ENCODE data around the gene APBB2. TPM values are rescaled to one million over a fixed set of nuclear protein-coding genes. Genes with fewer than 3 reads are reported as not detected.
"Not testable (repeated sequence)": the region's sequence is repeated elsewhere in the genome, so short reads cannot be mapped to it uniquely, and the experiment has no call there.

APBB2 gene
- total RNA-seq, 3 donors from 2014 or later (not counting 1 experiment from before 2014, with no cell fraction given): 0.38 to 0.48 TPM; not detected in 1

GRCh38 chr4:40908297-40908696 lies 306.0 kb downstream of the APBB2 start:
- Histone ChIP-seq H3K36me3 (ENCODE audit: control insufficient read depth, insufficient read depth, low read length) (no peaks in the 10 kb centered on the region), H3K4me1 (ENCODE audit: control insufficient read depth, insufficient read depth, low read length) (no peaks in the 10 kb centered on the region), H3K27me3 (ENCODE audit: control insufficient read depth, insufficient read depth, low read length) (no peaks in the 10 kb centered on the region), H3K27ac (ENCODE audit: low read length) (no peak overlapping the region), H3K4me3 (ENCODE audit: low read length) (no peak overlapping the region), H3K9me3 (ENCODE audit: control insufficient read depth, insufficient read depth, low read length) (no peaks in the 10 kb centered on the region)
- Mint-ChIP-seq H3K27me3 (ENCODE audit: low read depth in 2 of 2) (peaks cover 0 to 3% of the 10 kb centered on the region in 2 donors), H3K36me3 (no peaks in the 10 kb centered on the region), H3K9me3 (no peaks in the 10 kb centered on the region), H3K4me3 (no peak overlapping the region), H3K27ac (no peak overlapping the region), H3K4me1 (peaks cover 0 to 18% of the 10 kb centered on the region in 2 donors)
- intact Hi-C loops (cut with micrococcal nuclease): no loop called here
- ATAC-seq (no peak), DNase-seq (no peak)
- no peak for TF ChIP-seq CTCF (IDR thresholded peaks at IDR 0.05)
- WGBS (ENCODE audit: insufficient coverage): 88% methylated on average over 12 of the region's 12 CpGs

- peaks cover 0 to 18% of the 10 kb centered on the region in 2 donors for H3K4me1 Mint-ChIP-seq
- no peaks in the 10 kb centered on the region for H3K36me3 Mint-ChIP-seq
- no peak overlapping the region for H3K27ac Mint-ChIP-seq
- no peak overlapping the region for H3K4me3 Mint-ChIP-seq
- 87% methylated on average over 8 of the region's 8 CpGs for WGBS (ENCODE audit: insufficient coverage)
- Histone ChIP-seq H3K4me3 (ENCODE audit: low read length) (no peak overlapping the region), H3K9me3 (ENCODE audit: control insufficient read depth, insufficient read depth, low read length) (no peaks in the 10 kb centered on the region), H3K27me3 (ENCODE audit: control insufficient read depth, insufficient read depth, low read length) (no peaks in the 10 kb centered on the region), H3K4me1 (ENCODE audit: control insufficient read depth, insufficient read depth, low read length) (no peaks in the 10 kb centered on the region), H3K27ac (ENCODE audit: low read length) (no peak overlapping the region), H3K36me3 (ENCODE audit: control insufficient read depth, insufficient read depth, low read length) (no peaks in the 10 kb centered on the region)
- no peak for TF ChIP-seq CTCF (IDR thresholded peaks at IDR 0.05)
- peaks cover 0 to 3% of the 10 kb centered on the region in 2 donors for H3K27me3 Mint-ChIP-seq (ENCODE audit: low read depth in 2 of 2)
- intact Hi-C loops (cut with micrococcal nuclease): no loop called here
- DNase-seq (no peak), ATAC-seq (no peak)
- H3K9me3 Mint-ChIP-seq: no peaks in the 10 kb centered on the region
Observed at GRCh38 chr4:40905414-40905813, 308.9 kb downstream of the APBB2 start.

- H3K4me3 Mint-ChIP-seq; H3K27ac Mint-ChIP-seq; H3K4me3 ChIP-seq (ENCODE audit: low read length); ATAC-seq; DNase-seq; intact Hi-C loops (cut with micrococcal nuclease); H3K27ac ChIP-seq (ENCODE audit: low read length); H3K9me3 ChIP-seq (ENCODE audit: control insufficient read depth, insufficient read depth, low read length); H3K27me3 Mint-ChIP-seq (ENCODE audit: low read depth in 2 of 2); H3K27me3 ChIP-seq (ENCODE audit: control insufficient read depth, insufficient read depth, low read length); H3K4me1 ChIP-seq (ENCODE audit: control insufficient read depth, insufficient read depth, low read length); H3K36me3 ChIP-seq (ENCODE audit: control insufficient read depth, insufficient read depth, low read length); H3K36me3 Mint-ChIP-seq; H3K9me3 Mint-ChIP-seq; H3K4me1 Mint-ChIP-seq: not testable (repeated sequence)
- 78% methylated on average over 3 of the region's 4 CpGs for WGBS (ENCODE audit: insufficient coverage)
Observed at GRCh38 chr4:40900531-40900930, 313.8 kb downstream of the APBB2 start.

- H3K27me3 Mint-ChIP-seq (ENCODE audit: low read depth in 2 of 2): no peaks in the 10 kb centered on the region
- intact Hi-C loops (cut with micrococcal nuclease): loop anchor here (10.0 kb wide), 1 partner anchor 843 kb away; the partner anchor contains the start of gene N4BP2
- no peak overlapping the region for H3K27ac Mint-ChIP-seq
- H3K9me3 Mint-ChIP-seq: no peaks in the 10 kb centered on the region
- Histone ChIP-seq H3K4me3 (ENCODE audit: low read length) (no peak overlapping the region), H3K27ac (ENCODE audit: low read length) (no peak overlapping the region), H3K4me1 (ENCODE audit: control insufficient read depth, insufficient read depth, low read length) (peaks cover 3% of the 10 kb centered on the region), H3K9me3 (ENCODE audit: control insufficient read depth, insufficient read depth, low read length) (no peaks in the 10 kb centered on the region), H3K27me3 (ENCODE audit: control insufficient read depth, insufficient read depth, low read length) (no peaks in the 10 kb centered on the region), H3K36me3 (ENCODE audit: control insufficient read depth, insufficient read depth, low read length) (no peaks in the 10 kb centered on the region)
- TF ChIP-seq CTCF (IDR thresholded peaks at IDR 0.05): peak; percentile 82
- H3K4me1 Mint-ChIP-seq: peaks cover 5% of the 10 kb centered on the region in 2 donors
- peak in 2 of 3 donors; percentile 62 to 70 for ATAC-seq
- peak; percentile 23 to 76 for DNase-seq
- H3K36me3 Mint-ChIP-seq: no peaks in the 10 kb centered on the region
- 33% methylated on average over 10 of the region's 10 CpGs for WGBS (ENCODE audit: insufficient coverage)
- no peak overlapping the region for H3K4me3 Mint-ChIP-seq
Observed at GRCh38 chr4:40897557-40898203, 316.7 kb downstream of the APBB2 start.

Data from natural killer cell (primary cell).